ENCODE measurements around the gene EVA1A.

The EVA1A gene

GRCh38 chr2:75543446-75543845 is 17.3 kb downstream of the EVA1A start:
- Histone ChIP-seq H3K4me1 (ENCODE audit: control insufficient read depth, low read length) (0 out of 2 replicates have a peak, but pooled peaks cover 6% of the 10 kb centered on the region), H3K27ac (ENCODE audit: low read depth, low read length) (no peak overlapping the region), H3K9me3 (ENCODE audit: control insufficient read depth, insufficient read depth, low read length) (no peaks in the 10 kb centered on the region), H3K79me2 (ENCODE audit: control insufficient read depth, low read length) (no peaks in the 10 kb centered on the region), H3K4me3 (ENCODE audit: low read length) (no peak overlapping the region), H3F3A (ENCODE audit: control insufficient read depth, insufficient read depth) (no peaks in the 10 kb centered on the region), H3K27me3 (ENCODE audit: control insufficient read depth, low read length) (no peaks in the 10 kb centered on the region), H3K4me2 (ENCODE audit: low read length) (no peak overlapping the region), H3K36me3 (ENCODE audit: control insufficient read depth, low read length) (no peaks in the 10 kb centered on the region), H3K9me2 (replicated peaks; ENCODE audit: control insufficient read depth, low read length) (no peaks in the 10 kb centered on the region), H4K20me1 (ENCODE audit: control insufficient read depth, insufficient read depth, low read depth, low read length) (no peaks in the 10 kb centered on the region)
- TF ChIP-seq, protein P1, sequence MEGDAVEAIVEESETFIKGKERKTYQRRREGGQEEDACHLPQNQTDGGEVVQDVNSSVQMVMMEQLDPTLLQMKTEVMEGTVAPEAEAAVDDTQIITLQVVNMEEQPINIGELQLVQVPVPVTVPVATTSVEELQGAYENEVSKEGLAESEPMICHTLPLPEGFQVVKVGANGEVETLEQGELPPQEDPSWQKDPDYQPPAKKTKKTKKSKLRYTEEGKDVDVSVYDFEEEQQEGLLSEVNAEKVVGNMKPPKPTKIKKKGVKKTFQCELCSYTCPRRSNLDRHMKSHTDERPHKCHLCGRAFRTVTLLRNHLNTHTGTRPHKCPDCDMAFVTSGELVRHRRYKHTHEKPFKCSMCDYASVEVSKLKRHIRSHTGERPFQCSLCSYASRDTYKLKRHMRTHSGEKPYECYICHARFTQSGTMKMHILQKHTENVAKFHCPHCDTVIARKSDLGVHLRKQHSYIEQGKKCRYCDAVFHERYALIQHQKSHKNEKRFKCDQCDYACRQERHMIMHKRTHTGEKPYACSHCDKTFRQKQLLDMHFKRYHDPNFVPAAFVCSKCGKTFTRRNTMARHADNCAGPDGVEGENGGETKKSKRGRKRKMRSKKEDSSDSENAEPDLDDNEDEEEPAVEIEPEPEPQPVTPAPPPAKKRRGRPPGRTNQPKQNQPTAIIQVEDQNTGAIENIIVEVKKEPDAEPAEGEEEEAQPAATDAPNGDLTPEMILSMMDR (IDR thresholded peaks at IDR 0.05; ENCODE audit: low read depth, low read length, poor library complexity, severe bottlenecking) = no peak
- TF ChIP-seq EZH2phosphoT487 (IDR thresholded peaks at IDR 0.05; ENCODE audit: borderline replicate concordance, low read length) = no peak

- Histone ChIP-seq H3K9me2 (replicated peaks; ENCODE audit: control insufficient read depth, low read length) (no peaks in the 10 kb centered on the region), H3K4me1 (ENCODE audit: control insufficient read depth, low read length) (no peaks in the 10 kb centered on the region), H3K36me3 (ENCODE audit: control insufficient read depth, low read length) (no peaks in the 10 kb centered on the region), H3K9me3 (ENCODE audit: control insufficient read depth, insufficient read depth, low read length) (no peaks in the 10 kb centered on the region), H4K20me1 (ENCODE audit: control insufficient read depth, insufficient read depth, low read depth, low read length) (no peaks in the 10 kb centered on the region), H3K79me2 (ENCODE audit: control insufficient read depth, low read length) (no peaks in the 10 kb centered on the region), H3K4me3 (ENCODE audit: low read length) (no peak overlapping the region), H3K4me2 (ENCODE audit: low read length) (no peak overlapping the region), H3K27me3 (ENCODE audit: control insufficient read depth, low read length) (no peaks in the 10 kb centered on the region), H3K27ac (ENCODE audit: low read depth, low read length) (no peak overlapping the region), H3F3A (ENCODE audit: control insufficient read depth, insufficient read depth) (no peaks in the 10 kb centered on the region)
- TF ChIP-seq, protein P1 (IDR thresholded peaks at IDR 0.05; ENCODE audit: low read depth, low read length, poor library complexity, severe bottlenecking) = no peak
- no peak for TF ChIP-seq EZH2phosphoT487 (IDR thresholded peaks at IDR 0.05; ENCODE audit: borderline replicate concordance, low read length)
Measured at GRCh38 chr2:75541430-75541829, 19.3 kb downstream of the EVA1A start.

DNA sequence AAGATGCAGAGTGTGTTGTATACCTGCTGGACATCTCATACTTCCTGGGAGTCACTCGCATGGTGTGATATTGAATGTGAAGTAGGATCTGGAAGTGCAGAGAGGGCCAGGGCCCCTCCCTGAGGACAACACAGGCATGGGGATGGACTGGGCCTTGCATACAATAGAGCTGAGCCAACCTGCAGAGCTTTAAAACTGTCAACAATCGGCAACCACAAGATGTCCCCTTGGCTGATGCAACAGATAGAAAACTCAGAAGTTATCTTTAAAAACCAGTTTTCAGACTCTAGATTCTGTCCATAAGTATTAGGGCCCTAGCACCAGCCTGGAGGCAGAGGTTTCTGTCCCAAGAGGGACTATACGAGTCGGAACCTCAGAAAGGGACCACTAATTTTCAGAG is 19.7 kb downstream of the EVA1A start:
- no peak overlapping the region for H3K27ac ChIP-seq (ENCODE audit: low read depth, low read length)
- H3K36me3 ChIP-seq (ENCODE audit: control insufficient read depth, low read length) = no peaks in the 10 kb centered on the region
- no peaks in the 10 kb centered on the region for H4K20me1 ChIP-seq (ENCODE audit: control insufficient read depth, insufficient read depth, low read depth, low read length)
- H3K9me3 ChIP-seq (ENCODE audit: control insufficient read depth, insufficient read depth, low read length) = no peaks in the 10 kb centered on the region
- no peaks in the 10 kb centered on the region for H3F3A ChIP-seq (ENCODE audit: control insufficient read depth, insufficient read depth)
- H3K4me2 ChIP-seq (ENCODE audit: low read length) = no peak overlapping the region
- no peaks in the 10 kb centered on the region for H3K79me2 ChIP-seq (ENCODE audit: control insufficient read depth, low read length)
- no peaks in the 10 kb centered on the region for H3K27me3 ChIP-seq (ENCODE audit: control insufficient read depth, low read length)
- no peaks in the 10 kb centered on the region for H3K9me2 ChIP-seq (replicated peaks; ENCODE audit: control insufficient read depth, low read length)
- no peak for TF ChIP-seq EZH2phosphoT487 (IDR thresholded peaks at IDR 0.05; ENCODE audit: borderline replicate concordance, low read length)
- TF ChIP-seq, protein P1 (IDR thresholded peaks at IDR 0.05; ENCODE audit: low read depth, low read length, poor library complexity, severe bottlenecking) = no peak
- H3K4me1 ChIP-seq (ENCODE audit: control insufficient read depth, low read length) = no peaks in the 10 kb centered on the region
- no peak overlapping the region for H3K4me3 ChIP-seq (ENCODE audit: low read length)

Measured in DOHH2 (cell line).